Inflammatory macrophage treated with lipopolysaccharide for 1 hour (primary cell): Measurements from ENCODE around the gene HOXC5.

Experiments used
- DNase-seq, 2 donors: peaks; one replicate each; pipeline ENCODE4 v3.0.0-alpha.2; 2020 to 2022

The HOXC5 gene

DNA sequence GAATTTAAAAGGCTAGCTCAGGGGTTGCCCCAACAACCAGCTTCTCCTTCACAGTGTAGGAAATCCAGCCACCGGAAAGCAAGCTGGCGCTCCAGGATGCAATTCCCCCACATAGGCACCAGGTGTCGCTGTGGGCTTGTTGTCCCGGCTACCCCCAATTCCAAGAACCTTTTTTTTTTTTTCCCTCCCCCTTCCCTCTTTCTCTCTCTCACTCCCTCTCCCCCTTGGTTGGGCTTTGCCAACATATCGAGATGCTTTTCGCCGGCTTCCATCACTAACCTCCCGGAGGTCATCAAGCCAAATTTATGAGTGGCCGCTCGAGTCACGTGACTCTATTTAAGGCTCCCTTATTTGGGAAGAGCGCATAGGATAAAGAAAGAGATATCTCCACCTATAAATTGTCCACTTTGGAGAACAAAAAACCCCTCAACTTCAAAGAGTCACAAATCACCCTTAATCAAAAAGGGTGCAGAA is at the start of gene HOXC5:
Gene HOXC5 (plus strand): TSS at position 424 of the 474 bp plus-strand sequence. CDS start 73 bp downstream, outside the sequence.
- peak; percentile 33 to 82 for DNase-seq

DNA sequence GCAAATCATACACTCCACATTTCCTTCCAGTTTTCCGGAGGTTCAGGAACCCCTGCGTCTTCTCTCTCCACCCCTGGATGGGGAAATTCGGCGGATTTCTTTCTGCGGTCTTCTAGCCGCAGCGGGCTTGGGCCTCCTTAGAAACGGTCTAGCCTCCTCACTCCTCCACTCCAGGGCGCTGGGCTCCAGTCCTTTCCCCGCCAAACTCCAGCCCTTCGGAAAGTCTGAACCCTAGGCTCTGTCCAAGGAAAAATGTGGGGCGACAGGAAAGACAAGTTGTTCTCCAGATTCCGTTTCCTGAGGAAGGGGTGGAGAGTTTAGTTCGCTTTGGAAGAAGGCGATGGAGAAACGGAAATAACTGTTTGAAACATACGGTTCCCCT is 49.3 kb upstream of the HOXC5 start:
- no peak for DNase-seq

DNA sequence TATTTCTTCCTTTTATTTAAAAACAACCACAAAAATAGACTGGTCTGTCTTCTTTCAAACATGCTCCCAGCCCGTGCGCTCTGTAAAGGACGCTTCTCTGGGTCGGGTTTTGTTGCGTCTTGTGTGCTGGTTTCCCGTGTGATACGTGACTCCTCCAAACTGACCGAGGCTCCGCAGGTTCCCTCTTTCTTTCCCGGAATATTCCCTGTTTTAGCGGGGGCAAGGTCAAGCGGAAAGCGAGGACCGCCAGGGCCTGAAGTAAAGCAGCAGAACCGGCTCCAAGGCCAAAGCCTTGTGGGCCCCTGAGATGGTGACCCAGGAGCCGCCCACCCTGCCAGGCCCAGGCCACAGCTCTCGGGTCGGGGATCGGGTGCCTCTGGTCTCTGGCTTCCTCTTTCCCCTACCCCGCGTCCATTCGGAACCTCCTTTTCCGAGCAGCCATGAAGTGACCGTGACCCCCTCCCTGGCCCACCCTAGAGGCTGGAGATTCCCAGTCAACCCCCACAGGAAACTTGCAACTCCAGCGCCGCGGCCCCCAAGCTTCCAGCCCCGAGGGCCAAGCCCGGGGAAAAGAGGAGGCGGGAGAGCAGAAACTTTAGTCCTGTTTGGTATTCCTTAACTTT is 48.8 kb upstream of the HOXC5 start:
- DNase-seq, result no peak

DNA sequence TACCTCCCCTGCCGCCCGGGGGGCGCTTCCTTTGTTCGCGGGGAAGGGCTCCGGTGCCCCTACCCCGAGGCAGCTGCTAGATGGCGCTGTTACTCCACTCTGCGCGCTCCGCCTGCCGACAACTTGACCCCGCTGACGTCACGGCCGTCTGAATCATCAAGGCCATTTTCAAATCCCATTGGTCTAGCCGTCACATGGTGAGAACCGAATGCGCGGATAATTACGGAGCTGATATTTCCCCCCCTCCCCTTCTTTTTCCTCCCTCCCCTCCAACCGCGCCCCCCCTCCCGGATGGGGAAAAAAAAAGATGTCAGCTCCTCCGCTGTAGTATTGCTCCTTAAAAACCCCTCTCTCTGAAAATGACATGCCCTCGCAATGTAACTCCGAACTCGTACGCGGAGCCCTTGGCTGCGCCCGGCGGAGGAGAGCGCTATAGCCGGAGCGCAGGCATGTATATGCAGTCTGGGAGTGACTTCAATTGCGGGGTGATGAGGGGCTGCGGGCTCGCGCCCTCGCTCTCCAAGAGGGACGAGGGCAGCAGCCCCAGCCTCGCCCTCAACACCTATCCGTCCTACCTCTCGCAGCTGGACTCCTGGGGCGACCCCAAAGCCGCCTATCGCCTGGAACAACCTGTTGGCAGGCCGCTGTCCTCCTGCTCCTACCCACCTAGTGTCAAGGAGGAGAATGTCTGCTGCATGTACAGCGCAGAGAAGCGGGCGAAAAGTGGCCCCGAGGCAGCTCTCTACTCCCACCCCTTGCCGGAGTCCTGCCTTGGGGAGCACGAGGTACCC is 47.8 kb upstream of the HOXC5 start, which contains the start of gene HOXC10:
Gene HOXC10 (plus strand): TSS at position 246 of the 791 bp plus-strand sequence. CDS start 114 bp downstream, at position 360.
- DNase-seq, result peak in 1 of 2 donors; percentile 50

DNA sequence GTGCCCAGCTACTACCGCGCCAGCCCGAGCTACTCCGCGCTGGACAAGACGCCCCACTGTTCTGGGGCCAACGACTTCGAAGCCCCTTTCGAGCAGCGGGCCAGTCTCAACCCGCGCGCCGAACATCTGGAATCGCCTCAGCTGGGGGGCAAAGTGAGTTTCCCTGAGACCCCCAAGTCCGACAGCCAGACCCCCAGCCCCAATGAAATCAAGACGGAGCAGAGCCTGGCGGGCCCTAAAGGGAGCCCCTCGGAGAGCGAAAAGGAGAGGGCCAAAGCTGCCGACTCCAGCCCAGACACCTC is 47.2 kb upstream of the HOXC5 start:
- DNase-seq, result no peak

DNA sequence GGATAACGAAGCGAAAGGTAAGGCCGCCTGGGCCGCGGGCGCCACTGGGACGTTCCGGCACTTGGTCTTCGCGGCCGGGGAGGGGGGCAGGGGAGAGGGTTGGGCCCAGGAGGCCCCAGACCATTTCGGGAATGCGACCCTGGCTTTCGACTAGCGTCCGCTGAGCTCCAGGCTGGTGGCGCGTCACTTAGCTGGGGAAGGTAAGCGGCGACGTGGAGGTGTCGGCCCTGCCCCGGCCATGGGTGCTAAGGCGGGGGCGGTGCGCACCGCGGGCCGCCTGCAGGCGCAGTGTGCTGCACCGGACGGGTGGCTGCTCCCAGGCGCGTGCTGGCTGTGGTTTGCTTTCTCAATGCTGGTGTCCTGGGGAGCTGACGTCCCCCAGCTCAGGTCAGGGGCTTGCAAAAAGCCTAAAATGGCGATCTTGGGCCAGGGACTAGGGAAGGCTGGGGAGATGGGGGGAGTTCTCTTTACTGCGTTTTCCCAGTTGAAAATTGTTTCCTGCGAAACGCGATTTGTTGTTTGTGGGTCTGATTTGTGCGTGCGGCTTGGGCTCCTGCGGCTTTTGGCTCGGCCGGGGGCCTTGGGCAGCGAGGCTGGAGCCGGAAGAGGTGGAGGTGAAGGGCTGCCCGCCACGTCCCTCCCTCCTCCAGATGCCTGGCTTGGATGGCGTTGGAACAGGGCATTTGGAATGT is 46.7 kb upstream of the HOXC5 start:
- DNase-seq, result no peak

DNA sequence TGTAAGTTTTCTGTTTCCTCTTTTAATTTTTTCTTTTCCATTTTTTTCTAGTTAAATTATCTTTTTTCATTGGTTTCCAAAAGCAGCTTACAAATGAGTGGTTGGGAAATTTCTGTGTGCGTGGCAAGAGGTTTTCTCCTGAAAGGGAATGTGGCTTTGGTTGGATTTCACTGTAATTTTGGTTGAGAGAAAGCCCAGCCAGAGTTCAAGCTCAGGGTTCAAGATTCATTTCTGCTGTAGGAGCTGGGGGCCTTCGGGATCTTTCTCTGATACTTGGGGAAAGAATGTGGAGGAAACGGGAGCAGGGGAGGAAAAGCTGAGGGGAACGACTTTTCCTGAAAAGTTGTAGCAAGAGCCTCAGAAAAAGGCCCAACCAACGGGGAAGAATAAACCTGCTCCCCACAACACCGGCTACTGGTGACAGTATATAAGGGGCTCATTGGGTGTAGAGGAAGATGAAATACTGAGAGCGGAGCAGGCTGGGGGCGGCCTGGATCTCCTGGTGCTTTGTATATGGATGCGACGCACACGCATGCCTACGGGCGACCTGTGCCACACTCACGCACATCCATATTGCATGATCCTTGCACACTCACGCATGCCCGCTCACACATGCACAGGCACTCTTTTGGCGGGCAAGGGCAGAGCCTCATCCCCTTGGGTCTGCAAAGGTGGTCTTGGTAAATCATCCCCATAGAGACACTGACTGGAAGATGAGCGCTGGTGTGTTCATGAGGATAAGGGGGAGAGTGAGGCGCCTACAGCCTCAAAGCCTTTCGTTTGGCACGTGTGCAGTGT is 46.0 kb upstream of the HOXC5 start:
- DNase-seq, result no peak

DNA sequence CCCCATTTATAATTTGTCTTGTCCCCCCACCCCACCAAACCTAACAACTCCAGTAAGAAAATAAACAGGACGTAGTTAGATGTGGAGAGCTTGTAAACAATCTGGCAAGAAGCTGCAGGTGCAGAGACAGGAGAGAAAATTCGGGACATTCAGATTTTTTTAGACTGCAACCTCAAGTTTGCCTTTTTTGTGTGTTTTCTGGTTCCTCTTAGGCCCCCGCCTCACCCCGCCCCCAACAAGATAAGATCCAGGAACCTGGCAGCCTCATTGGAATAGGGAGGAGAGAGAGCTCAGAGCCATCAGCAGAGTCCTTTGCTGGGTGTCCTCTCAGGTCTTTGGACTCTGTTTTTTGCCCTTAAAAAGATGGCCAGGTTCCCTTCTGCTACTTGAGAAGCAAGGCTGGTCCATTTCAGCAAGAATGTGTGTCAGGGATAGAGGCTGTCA is 45.0 kb upstream of the HOXC5 start:
- no peak for DNase-seq

DNA sequence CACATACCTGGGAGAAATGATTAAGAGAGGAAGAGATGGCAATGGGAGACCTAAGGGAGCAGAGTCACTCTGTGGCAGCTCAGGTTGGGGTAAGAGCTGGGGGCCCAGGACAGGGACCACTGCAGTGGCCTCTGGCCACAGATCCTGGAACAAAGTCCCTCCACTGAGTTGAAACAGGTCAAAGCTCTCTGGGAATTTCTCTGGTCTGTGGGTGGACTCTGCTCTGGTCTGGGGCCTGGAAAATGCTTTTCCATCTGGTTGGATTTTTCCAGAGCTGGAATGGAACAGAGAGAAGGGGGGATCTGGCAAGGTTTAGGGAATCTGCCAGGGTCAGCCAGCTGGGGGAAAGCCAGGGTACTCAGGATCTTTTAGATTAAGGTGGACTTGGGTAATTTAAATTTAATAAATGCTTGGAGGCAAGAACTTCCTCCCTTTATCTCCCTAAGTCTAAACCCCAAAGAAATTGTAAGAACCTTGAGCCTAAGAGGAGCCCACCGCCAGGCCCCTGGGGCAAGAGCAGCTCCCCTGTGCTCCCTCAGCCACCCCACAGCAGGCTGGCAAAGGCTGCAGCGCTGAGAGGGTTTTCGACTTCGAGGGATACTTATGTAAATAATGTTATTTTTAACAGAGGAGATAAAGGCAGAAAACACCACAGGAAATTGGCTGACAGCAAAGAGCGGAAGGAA is 44.2 kb upstream of the HOXC5 start:
- no peak for DNase-seq

DNA sequence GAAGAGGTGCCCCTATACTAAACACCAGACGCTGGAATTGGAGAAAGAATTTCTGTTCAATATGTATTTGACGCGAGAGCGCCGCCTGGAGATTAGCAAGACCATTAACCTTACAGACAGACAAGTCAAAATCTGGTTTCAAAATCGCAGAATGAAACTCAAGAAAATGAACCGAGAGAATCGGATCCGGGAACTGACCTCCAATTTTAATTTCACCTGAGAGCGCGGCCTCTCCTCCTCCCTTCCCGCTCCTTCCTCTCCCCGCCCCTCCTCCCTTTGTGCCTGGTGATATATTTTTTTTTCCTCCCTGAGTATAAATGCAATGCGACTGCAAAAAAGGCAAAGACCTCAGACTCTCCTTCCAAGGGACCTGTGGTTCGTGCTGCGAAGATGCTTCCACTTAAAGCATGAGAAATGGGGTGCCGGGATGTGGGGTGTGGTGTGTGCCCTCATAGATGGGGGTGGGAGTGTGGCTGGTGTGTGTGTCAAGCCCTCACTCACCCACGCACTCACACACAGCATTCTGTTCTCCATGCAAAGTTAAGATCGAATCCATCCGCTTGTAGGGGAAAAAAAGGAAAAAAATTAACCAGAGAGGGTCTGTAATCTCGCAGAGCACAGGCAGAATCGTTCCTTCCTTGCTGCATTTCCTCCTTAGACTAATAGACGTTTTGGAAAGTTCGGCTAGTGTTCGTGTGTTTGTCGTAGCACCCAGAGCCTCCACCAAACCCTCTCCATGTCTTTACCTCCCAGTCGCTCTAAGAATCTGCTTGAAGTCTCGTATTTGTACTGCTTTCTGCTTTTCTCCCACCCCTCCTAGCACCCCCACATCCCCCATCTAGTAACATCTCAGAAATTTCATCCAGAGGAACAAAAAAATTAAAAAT is 43.4 kb upstream of the HOXC5 start:
- peak; percentile 25 to 38 for DNase-seq

DNA sequence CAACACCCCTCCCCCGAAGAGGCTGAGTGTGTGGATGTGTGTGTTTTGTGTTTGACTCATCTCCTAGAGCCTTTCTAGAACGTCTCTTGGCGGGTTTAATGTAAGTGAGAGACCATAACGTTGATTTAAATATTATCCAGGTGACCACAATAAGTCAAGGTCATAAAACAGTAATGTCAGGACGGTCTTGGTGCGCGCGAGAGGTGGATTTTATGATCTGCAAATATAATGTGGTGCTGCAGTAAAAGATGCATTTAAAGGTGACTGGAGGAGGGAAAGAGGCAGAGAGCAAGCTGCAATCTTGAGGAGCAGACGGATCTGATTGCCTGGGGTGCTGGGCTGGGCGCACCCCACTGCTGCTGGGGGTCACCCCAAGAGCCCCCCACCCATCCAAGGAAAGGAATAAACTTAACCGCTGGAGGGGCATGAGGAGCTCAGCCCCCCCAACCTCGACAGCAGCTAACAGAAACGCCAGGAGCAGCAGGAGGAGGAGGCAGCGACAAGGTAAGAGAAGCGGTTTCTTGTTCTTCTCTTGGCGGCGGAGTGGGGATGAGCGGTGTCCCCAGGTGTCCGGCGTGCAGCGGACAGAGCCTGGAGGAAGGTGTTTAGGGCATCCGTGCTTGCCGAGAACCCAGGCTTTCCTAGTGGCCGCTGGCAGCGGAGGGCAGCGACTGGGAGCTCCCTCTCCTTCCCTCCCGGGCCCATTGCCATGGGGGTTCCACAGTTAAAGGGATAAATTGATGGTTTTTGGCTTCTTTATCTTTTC is 42.4 kb upstream of the HOXC5 start:
- DNase-seq, result no peak

DNA sequence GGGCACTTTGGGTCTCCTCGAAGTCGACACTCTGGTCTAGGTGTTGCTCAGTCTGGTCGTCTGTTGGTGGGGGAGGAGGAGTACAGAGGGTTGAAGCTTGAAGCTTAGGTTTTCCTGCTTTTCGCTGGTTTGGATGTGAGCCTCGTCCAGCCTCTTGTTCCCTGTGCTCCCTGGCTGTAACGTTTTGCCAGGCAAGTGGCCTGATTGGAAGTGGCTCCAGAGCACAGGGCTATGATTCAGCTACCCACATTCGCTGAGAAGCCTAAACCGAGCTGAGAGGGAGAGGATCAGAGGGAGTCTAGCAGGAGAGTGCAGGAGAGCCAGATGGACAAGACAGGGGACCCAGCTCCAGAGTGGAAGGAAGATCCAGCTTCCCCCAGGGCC is 41.8 kb upstream of the HOXC5 start:
- no peak for DNase-seq

DNA sequence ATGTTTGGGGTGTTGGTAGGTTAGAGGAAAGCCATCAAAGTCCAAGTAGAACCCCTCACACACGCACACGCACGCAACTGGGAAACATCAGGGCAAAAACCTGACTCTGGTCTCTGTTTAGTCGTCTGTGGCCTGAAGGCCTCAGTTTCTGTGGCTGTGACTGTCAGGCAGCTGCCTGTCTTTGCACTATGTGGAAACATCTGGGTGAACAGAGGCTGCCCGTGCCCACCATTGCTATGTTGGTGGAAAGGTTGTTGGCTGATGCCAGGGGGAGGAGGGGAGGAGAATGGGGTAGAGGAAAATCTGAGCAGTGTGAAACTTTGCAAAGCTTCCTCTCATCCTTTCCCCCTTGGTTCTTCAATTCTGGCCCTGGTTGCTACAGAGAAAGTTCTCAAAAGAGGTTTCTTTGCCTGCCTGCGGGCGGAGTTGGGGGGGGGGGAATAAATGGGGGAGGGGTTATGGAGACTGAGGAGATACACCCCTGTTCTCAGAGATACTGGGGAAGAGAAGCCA is 40.4 kb upstream of the HOXC5 start:
- no peak for DNase-seq

DNA sequence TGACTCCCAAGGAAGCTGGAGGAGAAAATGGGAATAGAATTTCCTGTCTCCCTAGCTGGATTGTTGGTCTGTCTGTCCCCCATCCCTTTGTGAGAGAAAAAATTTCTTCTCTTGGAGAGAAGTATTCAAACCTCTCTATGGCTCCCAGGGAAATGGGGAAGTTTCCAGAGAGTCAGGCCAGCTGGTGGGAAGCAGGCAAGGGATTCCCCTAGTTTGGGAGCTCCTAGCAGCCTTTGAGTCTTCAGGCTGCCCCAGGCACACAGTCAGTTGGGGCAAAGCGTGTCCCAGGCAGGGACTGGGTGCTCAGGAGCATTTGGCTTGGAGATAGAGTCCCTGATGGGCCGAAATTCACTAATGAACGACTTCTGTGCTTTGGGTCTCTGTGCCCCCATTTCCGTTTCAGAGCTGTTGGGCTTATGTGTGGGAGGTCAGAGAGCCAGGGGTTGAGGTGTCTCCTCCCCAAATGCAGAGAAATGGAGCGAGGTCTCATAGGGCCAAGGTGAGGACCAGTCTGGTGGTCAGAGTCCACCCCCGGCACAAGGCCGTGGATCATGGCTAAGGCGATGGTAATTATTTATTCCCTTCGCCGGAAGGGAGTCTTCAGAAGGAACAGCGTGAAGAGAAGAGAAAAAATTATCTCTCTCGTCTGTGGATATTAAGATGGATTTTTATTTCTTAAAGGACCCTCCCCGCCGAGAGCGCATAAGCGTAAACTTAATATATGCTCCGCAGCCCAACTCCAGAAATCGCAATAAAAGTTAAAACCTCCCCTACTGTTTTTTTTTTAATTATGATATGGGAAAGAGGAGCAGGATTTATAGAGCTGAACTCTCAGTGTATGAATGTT is 39.5 kb upstream of the HOXC5 start:
- peak in 1 of 2 donors; percentile 9 for DNase-seq

DNA sequence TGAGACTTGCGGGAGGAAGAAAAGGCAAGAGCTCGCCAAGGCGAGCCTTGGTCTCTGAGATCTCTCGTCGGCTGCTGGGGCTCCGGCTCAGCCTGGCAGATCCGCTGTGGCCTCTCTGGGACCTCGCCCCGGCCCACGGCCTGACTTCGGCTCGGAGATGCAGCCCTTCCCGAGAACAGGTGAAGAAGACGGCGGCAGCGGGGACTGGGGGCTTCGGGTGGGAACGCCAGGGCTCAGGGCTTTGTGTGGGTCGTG is 38.9 kb upstream of the HOXC5 start:
- DNase-seq, result no peak

DNA sequence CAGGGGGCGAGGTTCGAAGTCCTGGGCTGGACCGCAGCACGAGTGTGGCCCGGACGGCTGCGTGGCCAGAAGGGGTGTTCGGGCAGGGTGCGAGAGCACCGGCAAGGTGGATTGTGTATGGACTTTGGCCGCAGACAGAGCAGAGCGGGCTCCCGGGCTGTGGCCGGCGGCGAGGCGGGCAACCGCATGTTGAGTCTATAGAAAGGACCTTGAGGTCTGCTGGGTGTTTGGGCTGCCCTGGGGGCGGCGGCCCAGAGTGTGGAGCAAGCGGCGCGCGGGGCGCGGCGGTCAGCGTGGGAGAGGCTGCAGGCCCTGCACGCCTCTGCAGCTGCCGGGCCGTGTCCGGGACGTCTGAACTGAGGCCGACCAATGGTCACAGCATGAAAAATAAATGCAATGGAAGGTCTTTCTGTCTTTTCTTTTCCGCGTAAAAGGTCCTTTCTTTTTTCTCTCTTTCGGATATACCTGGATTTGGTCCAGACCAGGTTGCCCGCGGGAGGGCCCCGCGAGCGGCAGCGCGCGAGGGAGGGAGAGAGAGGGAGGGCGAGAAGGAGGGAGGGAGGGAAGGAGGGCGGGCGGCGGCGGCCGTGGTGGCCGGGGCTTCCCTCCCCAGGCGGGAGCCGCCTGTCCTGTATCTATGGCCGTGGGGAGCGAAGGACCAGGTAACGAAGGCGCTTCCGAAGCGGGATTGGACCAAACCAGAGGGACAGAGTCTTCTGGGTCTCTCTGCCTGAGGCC is 38.4 kb upstream of the HOXC5 start:
- no peak for DNase-seq

DNA sequence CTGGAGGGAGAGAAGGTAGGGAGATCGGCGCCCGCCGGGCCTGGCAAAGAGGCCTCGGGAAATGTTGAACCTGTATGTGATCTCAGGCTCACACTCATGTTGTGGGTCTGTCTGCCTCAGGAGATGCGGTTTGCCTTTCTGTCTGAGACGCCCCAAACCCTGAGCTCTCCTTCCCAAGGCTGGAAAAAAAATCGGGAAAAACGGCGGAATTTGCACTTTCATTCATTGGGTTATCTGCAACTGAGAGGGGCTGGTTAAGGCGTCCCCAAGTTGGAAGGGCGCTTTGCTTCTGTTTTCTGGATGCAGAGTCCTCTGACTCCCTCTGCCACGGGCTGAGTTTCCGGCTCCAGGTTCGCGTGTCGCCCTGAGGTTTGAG is 37.9 kb upstream of the HOXC5 start:
- DNase-seq, result no peak

DNA sequence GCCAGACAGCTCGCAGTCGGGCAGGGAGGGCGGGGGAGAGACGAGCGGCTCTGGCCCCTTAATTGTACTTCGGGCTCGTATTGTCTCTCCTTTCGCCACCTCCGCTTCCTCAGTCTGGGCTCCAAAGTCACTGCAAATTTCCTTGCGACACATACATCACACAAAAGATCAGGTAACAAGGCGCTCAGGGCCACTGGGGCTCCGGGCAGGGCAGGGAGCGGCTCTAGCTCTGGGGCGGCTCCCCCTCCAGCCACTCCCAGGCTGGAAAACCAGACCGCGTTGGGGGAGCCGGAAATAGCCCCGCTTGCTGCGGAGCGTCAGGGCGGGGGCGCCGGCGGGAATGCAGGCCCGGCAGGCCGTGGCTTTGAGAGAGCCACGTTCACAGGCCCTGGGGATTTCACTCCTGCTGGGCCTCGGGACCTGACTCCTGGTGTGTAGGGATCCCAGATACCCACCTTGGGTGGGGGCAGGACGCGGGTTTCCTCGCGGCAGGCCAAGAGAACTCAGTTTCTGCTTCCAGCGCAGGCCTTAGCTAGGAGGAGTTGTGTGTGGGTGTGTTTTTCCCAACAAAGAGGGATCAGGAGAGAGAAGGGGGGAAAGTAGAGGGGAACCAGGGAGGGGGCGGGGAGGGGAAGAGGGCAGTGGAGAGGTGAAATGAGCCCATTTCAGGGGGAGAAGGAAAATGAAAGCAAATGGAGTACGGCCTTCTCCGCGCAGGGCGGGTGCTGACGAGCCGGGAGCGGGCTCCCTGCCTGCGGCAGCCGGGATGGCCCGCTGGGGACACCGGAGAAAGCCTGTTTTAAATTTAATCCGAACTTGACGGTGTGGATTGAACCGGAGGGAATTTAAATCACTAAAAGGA is 37.2 kb upstream of the HOXC5 start:
- DNase-seq, result peak in 1 of 2 donors; percentile 12
